Upper lobe of left lung (tissue), 6 donors: ENCODE data around the gene WRNIP1. TPM values are rescaled to one million over a fixed set of nuclear protein-coding genes. Genes with fewer than 3 reads are reported as not detected.

Source experiments
- ATAC-seq, 2 donors: fragments of 200-7000 bp; cut with Tn5 transposase; one replicate each; pipeline ENCODE4 v1.9.1; 2022; ENCODE audit warnings: mild to moderate bottlenecking in 2 of 2, moderate library complexity in 2 of 2; ENCODE audit not compliant: low FRiP score in 2 of 2
- DNase-seq, 2 donors: peaks; one replicate each; pipeline ENCODE4 v3.0.0-alpha.2; 2019 to 2020
- H3K27ac ChIP-seq, 4 donors: fragments of 200-600 bp; sonication (generic); one replicate each; pipeline ENCODE4 v1.5.1; 2016 to 2019
- H3K27me3 ChIP-seq, 4 donors: fragments of 200-600 bp; sonication (generic); one replicate each; pipeline ENCODE4 v1.5.1; 2017 to 2019
- H3K36me3 ChIP-seq, 4 donors: fragments of 200-600 bp; sonication (generic); one replicate each; pipeline ENCODE4 v1.5.1; 2016 to 2019
- H3K4me1 ChIP-seq, 4 donors: fragments of 200-600 bp; sonication (generic); one replicate each; pipeline ENCODE4 v1.5.1; 2018 to 2019
- H3K4me3 ChIP-seq, 4 donors: fragments of 200-600 bp; sonication (generic); one replicate each; pipeline ENCODE4 v1.5.1; 2017 to 2019; ENCODE audit warnings: mild to moderate bottlenecking in 2 of 4, moderate library complexity in 1 of 4
- H3K9me3 ChIP-seq, 4 donors: fragments of 200-600 bp; sonication (generic); one replicate each; pipeline ENCODE4 v1.5.1; 2018 to 2019
- CTCF ChIP-seq, 6 experiments: fragments of 450-650 bp in 4 of 6; fragments of 200-600 bp in 2 of 6; sonication (generic) in 2 of 6; IDR thresholded peaks; one replicate each; pipeline ENCODE4 v1.5.1; 2016 to 2019; ENCODE audit warnings: antibody characterized with exemption in 6 of 6
- EP300 ChIP-seq, 4 donors: sonication (generic); formaldehyde crosslinking; IDR thresholded peaks; one replicate each; pipeline ENCODE4 v1.5.1; 2017; ENCODE audit warnings: antibody characterized with exemption in 4 of 4, control low read depth in 2 of 4
- POLR2A ChIP-seq, 4 donors: fragments of 450-650 bp; IDR thresholded peaks; one replicate each; pipeline ENCODE4 v1.5.1; 2016 to 2017; ENCODE audit warnings: antibody characterized with exemption in 4 of 4, mild to moderate bottlenecking in 2 of 4
- POLR2AphosphoS5 ChIP-seq, 2 donors: sonication (generic); formaldehyde crosslinking; IDR thresholded peaks; one replicate each; pipeline ENCODE4 v1.5.1; 2017; ENCODE audit warnings: antibody characterized with exemption in 2 of 2
- WGBS, 2 donors: methylation state at CpG; one replicate each; pipeline ENCODE4 v1.1.5; 2017 to 2018; 5-methylcytosine and 5-hydroxymethylcytosine counted together
- total RNA-seq, 6 donors: library from RNA; depleted of rRNA in 4 of 6; stranded (reverse); fragments of >200 nt in 4 of 6; gene quantifications; one replicate each; pipeline versions ENCODE4 v1.1.0 to v1.2.1, GENCODE V29; 2016 to 2021
- donor health status: DM: no; HTN: no; CAD: no; lungs with moderate emphysema.
- donor health status: DM: no; HTN: yes; CAD: no; lungs with severe emphysema.

Gene WRNIP1
- total RNA-seq, 6 donors from 2014 or later, result 38.7 to 101 (median 59.2) TPM

GRCh38 chr6:2830183-2830582 lies 65.0 kb downstream of the WRNIP1 start:
- Histone ChIP-seq H3K9me3 (no peaks in the 10 kb centered on the region), H3K27me3 (no peaks in the 10 kb centered on the region), H3K27ac (peak overlapping the region in 1 of 4 donors; percentile 29), H3K36me3 (peaks cover 15 to 33% (median 20%) of the 10 kb centered on the region in 4 donors), H3K4me1 (no peaks in the 10 kb centered on the region), H3K4me3 (no peak overlapping the region)
- no peak for ATAC-seq
- DNase-seq, result no peak
- WGBS, 2 donors, result 79 to 83% methylated on average over 3 of the region's 3 CpGs
- no peak for TF ChIP-seq EP300 (IDR thresholded peaks at IDR 0.05)
- no peak for TF ChIP-seq CTCF (IDR thresholded peaks at IDR 0.05)
- no peak for TF ChIP-seq POLR2AphosphoS5 (IDR thresholded peaks at IDR 0.05)
- no peak for TF ChIP-seq POLR2A (IDR thresholded peaks at IDR 0.05)

GRCh38 chr6:2831392-2831791 lies 66.2 kb downstream of the WRNIP1 start:
- no peak for ATAC-seq
- Histone ChIP-seq H3K9me3 (no peaks in the 10 kb centered on the region), H3K27me3 (no peaks in the 10 kb centered on the region), H3K4me3 (no peak overlapping the region), H3K4me1 (peaks cover 0 to 5% (median 3%) of the 10 kb centered on the region in 4 donors), H3K36me3 (peaks cover 22 to 45% (median 30%) of the 10 kb centered on the region in 4 donors), H3K27ac (peak overlapping the region in 1 of 4 donors; percentile 8)
- WGBS, 2 donors, result 81 to 93% methylated on average over 2 of the region's 2 CpGs
- TF ChIP-seq CTCF (IDR thresholded peaks at IDR 0.05) (no peak), EP300 (IDR thresholded peaks at IDR 0.05) (no peak)
- no peak for DNase-seq

GRCh38 chr6:2834262-2834661 lies 69.1 kb downstream of the WRNIP1 start:
- H3K4me1 ChIP-seq, result peaks cover 5 to 24% (median 17%) of the 10 kb centered on the region in 4 donors
- no peak overlapping the region for H3K4me3 ChIP-seq
- no peak for DNase-seq
- ATAC-seq, result no peak
- no peaks in the 10 kb centered on the region for H3K27me3 ChIP-seq
- peaks cover 35 to 73% (median 44%) of the 10 kb centered on the region in 4 donors for H3K36me3 ChIP-seq
- H3K9me3 ChIP-seq, result no peaks in the 10 kb centered on the region
- no peak for TF ChIP-seq CTCF (IDR thresholded peaks at IDR 0.05)
- TF ChIP-seq POLR2A (IDR thresholded peaks at IDR 0.05), result no peak
- no peak for TF ChIP-seq EP300 (IDR thresholded peaks at IDR 0.05)
- TF ChIP-seq POLR2AphosphoS5 (IDR thresholded peaks at IDR 0.05), result no peak
- no peak overlapping the region for H3K27ac ChIP-seq

Other genes starting within 250 kb of the WRNIP1 start
- gene MYLK4, start 14.5 kb upstream of the WRNIP1 start, total RNA-seq, result 1 to 10 TPM in 5 of 6 donors, under 1 TPM in 1; 0.64 to 2.6 (median 1.2) TPM
- gene SERPINB1, start 76.5 kb downstream of the WRNIP1 start, total RNA-seq, result 100 to 1,000 TPM in 4 of 6 donors, 10 to 100 TPM in 2; 56.6 to 184 (median 102) TPM
- gene SERPINB9, start 137.9 kb downstream of the WRNIP1 start, total RNA-seq, result 10 to 100 TPM in 2 of 6 donors, 1 to 10 TPM in 4; 7.7 to 14.0 (median 9.3) TPM
- 100 to 1,000 TPM; 133 to 181 (median 150) TPM for gene SERPINB6, start 206.2 kb downstream of the WRNIP1 start, total RNA-seq
- gene NQO2, start 234.5 kb downstream of the WRNIP1 start, total RNA-seq, result 10 to 100 TPM; 10.6 to 34.3 (median 18.6) TPM